ELF-1 (cell line): ENCODE data around the gene ERC2.

Experiments
- DNase-seq: peaks from one replicate; pipeline ENCODE4 v3.0.0-alpha.2; 2016; ENCODE audit warnings: low read depth, low spot score

ERC2 gene

GRCh38 chr3:56424885-56425284, 43.4 kb downstream of the ERC2 start:
- no peak for DNase-seq

- no peak for DNase-seq
Observed at GRCh38 chr3:56424336-56424735, 43.9 kb downstream of the ERC2 start.

- no peak for DNase-seq
Observed at GRCh38 chr3:56423661-56424099, 44.6 kb downstream of the ERC2 start.

GRCh38 chr3:56422316-56422715, 46.0 kb downstream of the ERC2 start:
- no peak for DNase-seq

GRCh38 chr3:56421205-56421604, 47.1 kb downstream of the ERC2 start:
- DNase-seq = no peak

- DNase-seq = no peak
Observed at GRCh38 chr3:56415652-56416051, 52.6 kb downstream of the ERC2 start.

- no peak for DNase-seq
Observed at GRCh38 chr3:56413911-56414310, 54.4 kb downstream of the ERC2 start.

- no peak for DNase-seq
Observed at GRCh38 chr3:56411166-56411565, 57.1 kb downstream of the ERC2 start.

GRCh38 chr3:56410576-56410975, 57.7 kb downstream of the ERC2 start:
- no peak for DNase-seq

- DNase-seq = no peak
Observed at GRCh38 chr3:56409790-56410189, 58.5 kb downstream of the ERC2 start.

- DNase-seq = no peak
Observed at GRCh38 chr3:56408761-56409196, 59.5 kb downstream of the ERC2 start.

- DNase-seq = no peak
Observed at GRCh38 chr3:56406826-56407515, 61.3 kb downstream of the ERC2 start.

GRCh38 chr3:56404884-56405283, 63.4 kb downstream of the ERC2 start:
- no peak for DNase-seq

GRCh38 chr3:56398659-56399058, 69.6 kb downstream of the ERC2 start:
- no peak for DNase-seq

- DNase-seq = no peak
Observed at GRCh38 chr3:56397798-56398197, 70.5 kb downstream of the ERC2 start.

GRCh38 chr3:56389183-56389830, 79.0 kb downstream of the ERC2 start:
- DNase-seq = peak; percentile 14

- DNase-seq = no peak
Observed at GRCh38 chr3:56383092-56383491, 85.2 kb downstream of the ERC2 start.

GRCh38 chr3:56379723-56380287, 88.5 kb downstream of the ERC2 start:
- no peak for DNase-seq

- no peak for DNase-seq
Observed at GRCh38 chr3:56375654-56376053, 92.6 kb downstream of the ERC2 start.

GRCh38 chr3:56373386-56373785, 94.9 kb downstream of the ERC2 start:
- DNase-seq = no peak

GRCh38 chr3:56370991-56371775, 97.1 kb downstream of the ERC2 start:
- no peak for DNase-seq

- DNase-seq = no peak
Observed at GRCh38 chr3:56369914-56370313, 98.4 kb downstream of the ERC2 start.
